H9 (cell line): ENCODE results near the gene THSD1. TPM values are rescaled to one million over a fixed set of nuclear protein-coding genes. Genes with fewer than 3 reads are reported as not detected.

Source experiments
- DNase-seq: peaks from one replicate; pipeline ENCODE4 v3.0.0-alpha.2; 2017
- H2AFZ ChIP-seq: one replicate; pipeline ENCODE4 v1.6.1; 2013; ENCODE audit warnings: mild to moderate bottlenecking, low read length, control low read depth, moderate library complexity
- H2AK5ac ChIP-seq: 2 replicates; pipeline ENCODE4 v1.6.1; 2013; ENCODE audit warnings: low read length, control low read depth, mixed read lengths; ENCODE audit not compliant: insufficient read length
- H2BK120ac ChIP-seq: one replicate; pipeline ENCODE4 v1.6.1; 2013; ENCODE audit warnings: low read depth, mild to moderate bottlenecking, low read length, control low read depth, inconsistent platforms; ENCODE audit not compliant: poor library complexity, severe bottlenecking
- H2BK12ac ChIP-seq: 2 replicates; pipeline ENCODE4 v1.6.1; 2013; ENCODE audit warnings: low read length, control low read depth, mixed read lengths, low read depth; ENCODE audit not compliant: insufficient read length
- H2BK15ac ChIP-seq: 2 replicates; pipeline ENCODE4 v1.6.1; 2013; ENCODE audit warnings: low read depth, low read length, control low read depth
- H2BK20ac ChIP-seq: one replicate; pipeline ENCODE4 v1.6.1; 2013; ENCODE audit warnings: low read depth, mild to moderate bottlenecking, low read length, control low read depth, inconsistent platforms; ENCODE audit not compliant: poor library complexity, severe bottlenecking
- H2BK5ac ChIP-seq: 2 replicates; pipeline ENCODE4 v1.6.1; 2013; ENCODE audit warnings: low read length, control low read depth, mixed read lengths; ENCODE audit not compliant: insufficient read length
- H3K14ac ChIP-seq: 2 replicates; pipeline ENCODE4 v1.6.1; 2013; ENCODE audit warnings: low read length, control low read depth; ENCODE audit not compliant: insufficient read depth
- H3K18ac ChIP-seq: 2 replicates; pipeline ENCODE4 v1.6.1; 2013; ENCODE audit warnings: low read depth, mild to moderate bottlenecking, mixed read lengths, low read length, control low read depth; ENCODE audit not compliant: insufficient read length
- H3K23ac ChIP-seq: 2 replicates; pipeline ENCODE4 v1.6.1; 2013; ENCODE audit warnings: low read length, control low read depth, mixed read lengths, low read depth; ENCODE audit not compliant: insufficient read length
- H3K23me2 ChIP-seq: 2 replicates; pipeline ENCODE4 v1.6.1; 2013; ENCODE audit warnings: low read depth, mild to moderate bottlenecking, mixed read lengths, low read length, control low read depth; ENCODE audit not compliant: insufficient read length, poor library complexity, severe bottlenecking
- H3K27ac ChIP-seq: 2 replicates; pipeline ENCODE4 v1.5.1; 2013; ENCODE audit warnings: low read length, control low read depth, mixed read lengths, low read depth; ENCODE audit not compliant: insufficient read length
- H3K27me3 ChIP-seq: 2 replicates; pipeline ENCODE4 v1.6.1; 2013; ENCODE audit warnings: low read length, control low read depth, inconsistent platforms; ENCODE audit not compliant: insufficient read depth
- H3K4ac ChIP-seq: 2 replicates; pipeline ENCODE4 v1.6.1; 2013; ENCODE audit warnings: low read depth, mild to moderate bottlenecking, control low read depth, inconsistent platforms, low read length, moderate library complexity
- H3K4me1 ChIP-seq: 2 replicates; pipeline ENCODE4 v1.6.1; 2013; ENCODE audit warnings: low read length, control low read depth, inconsistent platforms; ENCODE audit not compliant: insufficient read depth
- H3K4me2 ChIP-seq: 2 replicates; pipeline ENCODE4 v1.6.1; 2013; ENCODE audit warnings: low read length, control low read depth, mixed read lengths; ENCODE audit not compliant: insufficient read length, insufficient read depth
- H3K56ac ChIP-seq: 2 replicates; pipeline ENCODE4 v1.6.1; 2013; ENCODE audit warnings: low read depth, mild to moderate bottlenecking, mixed read lengths, low read length, control low read depth; ENCODE audit not compliant: insufficient read length
- H3K79me1 ChIP-seq: 2 replicates; pipeline ENCODE4 v1.6.1; 2013; ENCODE audit warnings: low read depth, mild to moderate bottlenecking, moderate library complexity, low read length, control low read depth, inconsistent platforms; ENCODE audit not compliant: insufficient read depth, poor library complexity, severe bottlenecking
- H3K79me2 ChIP-seq: 2 replicates; pipeline ENCODE4 v1.6.1; 2013; ENCODE audit warnings: low read length, control low read depth, inconsistent platforms; ENCODE audit not compliant: insufficient read depth
- H3K9ac ChIP-seq: 2 replicates; pipeline ENCODE4 v1.6.1; 2013; ENCODE audit warnings: low read length, control low read depth, mixed read lengths; ENCODE audit not compliant: insufficient read length; ENCODE audit errors: extremely low read depth
- H3K9me3 ChIP-seq: one replicate; pipeline ENCODE4 v1.6.1; 2013; ENCODE audit warnings: low read depth, low read length, inconsistent platforms; ENCODE audit not compliant: control insufficient read depth
- H3T11ph ChIP-seq: one replicate; pipeline ENCODE4 v1.6.1; 2013; ENCODE audit warnings: mild to moderate bottlenecking, low read length, control low read depth, inconsistent platforms
- H4K20me1 ChIP-seq: one replicate; pipeline ENCODE4 v1.6.1; 2013; ENCODE audit not compliant: control insufficient read depth, insufficient read length, insufficient read depth
- H4K5ac ChIP-seq: 2 replicates; pipeline ENCODE4 v1.6.1; 2013; ENCODE audit warnings: low read depth, mild to moderate bottlenecking, mixed read lengths, low read length, control low read depth; ENCODE audit not compliant: insufficient read length
- H4K8ac ChIP-seq: replicated peaks from 2 replicates; pipeline ENCODE4 v1.6.1; 2013; ENCODE audit warnings: low read length, control low read depth, mixed read lengths, low read depth; ENCODE audit not compliant: insufficient read length
- H4K91ac ChIP-seq: 2 replicates; pipeline ENCODE4 v1.6.1; 2013; ENCODE audit warnings: low read depth, mild to moderate bottlenecking, moderate library complexity, mixed read lengths, low read length, control low read depth; ENCODE audit not compliant: insufficient read length
- H3K27ac Mint-ChIP-seq, 3 experiments: 2 replicates in 2 of 3; 3 replicates in 1 of 3; pipeline ENCODE4 v1.8.0; 2020 to 2021; ENCODE audit warnings: mixed read lengths in 3 of 3, mild to moderate bottlenecking in 1 of 3, moderate library complexity in 1 of 3
- H3K27me3 Mint-ChIP-seq: 2 replicates; pipeline ENCODE4 v1.8.0; 2021; ENCODE audit warnings: low read depth, mild to moderate bottlenecking, moderate library complexity, mixed read lengths
- H3K36me3 Mint-ChIP-seq, 3 experiments: 2 replicates in 2 of 3; 3 replicates in 1 of 3; pipeline ENCODE4 v1.8.0; 2020 to 2021; ENCODE audit warnings: low read depth in 3 of 3, mixed read lengths in 3 of 3; ENCODE audit not compliant: insufficient read depth in 1 of 3
- H3K4me1 Mint-ChIP-seq, 2 experiments: 2 replicates each; pipeline ENCODE4 v1.8.0; 2020; ENCODE audit warnings: mixed read lengths in 2 of 2
- H3K4me3 Mint-ChIP-seq, 2 experiments: 2 replicates in 1 of 2; 3 replicates in 1 of 2; pipeline ENCODE4 v1.8.0; 2020 to 2021; ENCODE audit warnings: mild to moderate bottlenecking in 2 of 2, mixed read lengths in 2 of 2, moderate library complexity in 1 of 2
- H3K9me3 Mint-ChIP-seq, 2 experiments: 2 replicates in 1 of 2; 3 replicates in 1 of 2; pipeline ENCODE4 v1.8.0; 2020; ENCODE audit warnings: mild to moderate bottlenecking in 2 of 2, mixed read lengths in 2 of 2, moderate library complexity in 1 of 2
- WGBS: extraction: QIAGEN DNeasy Blood & Tissue Kit; methylation state at CpG from one replicate; pipeline ENCODE4 v1.1.7; 2013; ENCODE audit warnings: missing lambda C conversion rate, low lambda C conversion rate, mixed read lengths; ENCODE audit not compliant: insufficient read length; ENCODE audit errors: extremely low coverage; 5-methylcytosine and 5-hydroxymethylcytosine counted together
- total RNA-seq: library from RNA; stranded (reverse); gene quantifications from 2 replicates; pipeline ENCODE4 v1.2.1, GENCODE V29; 2021
- TF ChIP-seq, protein P1 (sequence below): fragments of 200-600 bp; sonication (generic); conservative IDR thresholded peaks from 3 replicates; pipeline ENCODE4 v1.8.0; 2021; ENCODE audit warnings: antibody characterized with exemption, mild to moderate bottlenecking

Gene THSD1
- total RNA-seq, 1 experiment from 2014 or later = 0.22 TPM

DNA sequence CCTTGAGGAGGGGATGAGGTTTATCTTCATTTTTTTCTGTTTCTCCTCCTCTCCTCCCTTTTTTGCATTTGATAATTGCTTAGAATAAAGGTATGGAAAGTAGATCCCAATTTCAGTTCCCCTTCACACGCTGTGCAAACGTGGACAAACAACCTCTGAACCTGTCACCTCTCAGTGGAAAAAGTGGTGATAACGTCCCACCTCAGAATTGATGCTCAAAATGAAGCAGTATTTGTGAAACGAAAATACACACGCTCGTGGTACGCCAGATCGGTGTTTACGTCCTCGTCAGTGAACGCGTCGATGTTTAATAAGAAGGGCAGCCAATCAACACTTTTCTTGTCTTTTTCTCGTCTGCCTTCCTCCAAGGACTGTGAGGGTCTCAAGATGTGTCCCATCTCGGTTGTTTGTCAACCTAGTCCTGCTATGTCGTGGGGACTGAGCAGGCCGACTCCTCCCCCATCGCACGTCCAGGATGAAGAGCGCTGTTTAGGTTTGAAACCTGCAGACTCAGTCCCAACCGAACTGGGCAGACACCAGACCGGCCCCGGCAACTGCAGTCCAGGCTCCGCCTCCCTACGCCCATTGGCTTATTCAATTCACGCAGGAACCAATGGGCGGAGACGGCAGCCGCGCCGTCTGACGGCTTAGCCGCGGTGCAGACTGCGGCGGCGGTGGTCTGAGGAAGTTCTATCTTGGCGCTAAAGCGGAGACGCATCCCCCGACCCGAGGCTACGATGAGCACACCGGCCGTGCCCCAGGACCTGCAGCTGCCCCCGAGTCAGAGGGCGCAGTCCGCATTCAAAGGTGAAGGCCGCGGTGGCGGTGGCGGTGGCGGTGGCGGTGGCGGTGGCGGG lies 49.1 kb upstream of the THSD1 start, which contains the start of gene CKAP2:
CKAP2 (plus strand) TSS at position 659 of the 857 bp plus-strand sequence; CDS start at position 738, 79 bp downstream.
- Mint-ChIP-seq H3K4me3 (peak within 1 kb of the TSS; percentile 90), H3K4me1 (peaks cover 31 to 32% of the 10 kb centered on the region in 2 experiments), H3K27me3 (no peaks in the 10 kb centered on the region; the same call in 1 of the 2 replicates), H3K27ac (peak within 1 kb of the TSS; percentile 88 to 99 (median 98); a peak in 6 of 7 replicates), H3K9me3 (no peaks in the 10 kb centered on the region; a peak in 1 of 5 replicates), H3K36me3 (peaks cover 18 to 35% (median 33%) of the 10 kb centered on the region in 3 experiments)
- Histone ChIP-seq H4K5ac (peak within 1 kb of the TSS; percentile 82), H3K27me3 (no peaks in the 10 kb centered on the region), H3K4me2 (peak within 1 kb of the TSS; percentile 99), H3K4ac (no peak within 1 kb of the TSS), H2BK5ac (no peak within 1 kb of the TSS), H2BK12ac (no peak within 1 kb of the TSS), H2AK5ac (no peak within 1 kb of the TSS), H3K23ac (no peak within 1 kb of the TSS), H2BK15ac (no peak within 1 kb of the TSS), H3K23me2 (peaks cover 10% of the 10 kb centered on the region), H3K18ac (peak within 1 kb of the TSS; percentile 91), H3K56ac (peak within 1 kb of the TSS; percentile 75), H3K27ac (peak within 1 kb of the TSS; percentile 72), H4K8ac (no peak within 1 kb of the TSS), H4K20me1 (no peaks in the 10 kb centered on the region), H3K79me2 (peaks cover 3% of the 10 kb centered on the region; the same call in 1 of the 2 replicates), H2BK120ac (no peak within 1 kb of the TSS), H3K9ac (peak within 1 kb of the TSS; percentile 90), H3K9me3 (no peaks in the 10 kb centered on the region), H3K4me1 (no peaks in the 10 kb centered on the region), H3K14ac (peak within 1 kb of the TSS; percentile 94; the same call in 1 of the 2 replicates), H2AFZ (peak within 1 kb of the TSS; percentile 96), H2BK20ac (no peak within 1 kb of the TSS), H3K79me1 (peaks cover 3% of the 10 kb centered on the region), H3T11ph (no peak within 1 kb of the TSS), H4K91ac (no peak within 1 kb of the TSS)
- WGBS = no CpG with 5 or more reads among the region's 56 CpGs
- DNase-seq = peak; percentile 96
- TF ChIP-seq, protein P1, sequence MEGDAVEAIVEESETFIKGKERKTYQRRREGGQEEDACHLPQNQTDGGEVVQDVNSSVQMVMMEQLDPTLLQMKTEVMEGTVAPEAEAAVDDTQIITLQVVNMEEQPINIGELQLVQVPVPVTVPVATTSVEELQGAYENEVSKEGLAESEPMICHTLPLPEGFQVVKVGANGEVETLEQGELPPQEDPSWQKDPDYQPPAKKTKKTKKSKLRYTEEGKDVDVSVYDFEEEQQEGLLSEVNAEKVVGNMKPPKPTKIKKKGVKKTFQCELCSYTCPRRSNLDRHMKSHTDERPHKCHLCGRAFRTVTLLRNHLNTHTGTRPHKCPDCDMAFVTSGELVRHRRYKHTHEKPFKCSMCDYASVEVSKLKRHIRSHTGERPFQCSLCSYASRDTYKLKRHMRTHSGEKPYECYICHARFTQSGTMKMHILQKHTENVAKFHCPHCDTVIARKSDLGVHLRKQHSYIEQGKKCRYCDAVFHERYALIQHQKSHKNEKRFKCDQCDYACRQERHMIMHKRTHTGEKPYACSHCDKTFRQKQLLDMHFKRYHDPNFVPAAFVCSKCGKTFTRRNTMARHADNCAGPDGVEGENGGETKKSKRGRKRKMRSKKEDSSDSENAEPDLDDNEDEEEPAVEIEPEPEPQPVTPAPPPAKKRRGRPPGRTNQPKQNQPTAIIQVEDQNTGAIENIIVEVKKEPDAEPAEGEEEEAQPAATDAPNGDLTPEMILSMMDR = no peak
